IPS-20b (cell line): ENCODE measurements around the gene PRRX1.

ENCODE experiments used
- H3K27ac ChIP-seq: one replicate; pipeline ENCODE4 v1.5.1; 2013; ENCODE audit warnings: low read length
- H3K27me3 ChIP-seq: 2 replicates; pipeline ENCODE4 v1.6.1; 2013; ENCODE audit warnings: mild to moderate bottlenecking, low read length, inconsistent platforms; ENCODE audit not compliant: insufficient read depth
- H3K36me3 ChIP-seq: 2 replicates; pipeline ENCODE4 v1.6.1; 2013; ENCODE audit warnings: low read depth, mild to moderate bottlenecking, inconsistent platforms, low read length, moderate library complexity; ENCODE audit not compliant: insufficient read depth
- H3K4me1 ChIP-seq: 2 replicates; pipeline ENCODE4 v1.6.1; 2013; ENCODE audit warnings: mild to moderate bottlenecking, control low read depth, inconsistent platforms, low read length, moderate library complexity; ENCODE audit not compliant: insufficient read depth
- H3K4me3 ChIP-seq: 2 replicates; pipeline ENCODE4 v1.5.1; 2013; ENCODE audit warnings: mild to moderate bottlenecking, low read length, inconsistent platforms
- H3K9ac ChIP-seq: 2 replicates; pipeline ENCODE4 v1.6.1; 2013; ENCODE audit warnings: low read depth, mild to moderate bottlenecking, inconsistent platforms, low read length, moderate library complexity
- H3K9me3 ChIP-seq: 2 replicates; pipeline ENCODE4 v1.6.1; 2013; ENCODE audit warnings: mild to moderate bottlenecking, low read depth, low read length, inconsistent platforms; ENCODE audit not compliant: insufficient read depth

Gene PRRX1

GRCh38 chr1:170664093-170664827, at the start of gene PRRX1:
Gene PRRX1 (plus strand): TSS chr1:170664131. CDS start chr1:170664219, 88 bp downstream.
- H3K4me3 ChIP-seq: peak within 1 kb of the TSS; percentile 64
- no peaks in the 10 kb centered on the region for H3K36me3 ChIP-seq
- H3K27ac ChIP-seq: no peak within 1 kb of the TSS
- H3K4me1 ChIP-seq: peaks cover 22% of the 10 kb centered on the region; the same call in 1 of the 2 replicates
- no peaks in the 10 kb centered on the region for H3K9me3 ChIP-seq
- H3K9ac ChIP-seq: no peak within 1 kb of the TSS
- H3K27me3 ChIP-seq: peaks cover 100% of the 10 kb centered on the region

GRCh38 chr1:170617591-170618330, 46.2 kb upstream of the PRRX1 start:
- H3K27me3 ChIP-seq: no peaks in the 10 kb centered on the region

GRCh38 chr1:170618421-170618820, 45.5 kb upstream of the PRRX1 start:
- H3K9me3 ChIP-seq: no peaks in the 10 kb centered on the region
- H3K27ac ChIP-seq: no peak overlapping the region
- no peak overlapping the region for H3K4me3 ChIP-seq
- H3K27me3 ChIP-seq: no peaks in the 10 kb centered on the region
- no peaks in the 10 kb centered on the region for H3K4me1 ChIP-seq
- H3K36me3 ChIP-seq: no peaks in the 10 kb centered on the region
- H3K9ac ChIP-seq: no peak overlapping the region

More at GRCh38 chr1:170617591-170618330, 46.2 kb upstream of the PRRX1 start:
- H3K4me1 ChIP-seq: no peaks in the 10 kb centered on the region
- H3K4me3 ChIP-seq: no peak overlapping the region
- no peaks in the 10 kb centered on the region for H3K36me3 ChIP-seq
- no peaks in the 10 kb centered on the region for H3K9me3 ChIP-seq
- no peak overlapping the region for H3K27ac ChIP-seq
- no peak overlapping the region for H3K9ac ChIP-seq

GRCh38 chr1:170619241-170620028, 44.5 kb upstream of the PRRX1 start:
- H3K27me3 ChIP-seq: no peaks in the 10 kb centered on the region
- no peak overlapping the region for H3K27ac ChIP-seq
- H3K4me1 ChIP-seq: no peaks in the 10 kb centered on the region
- no peak overlapping the region for H3K4me3 ChIP-seq
- no peak overlapping the region for H3K9ac ChIP-seq
- no peaks in the 10 kb centered on the region for H3K36me3 ChIP-seq
- no peaks in the 10 kb centered on the region for H3K9me3 ChIP-seq

- Histone ChIP-seq H3K36me3 (no peaks in the 10 kb centered on the region), H3K9ac (no peak overlapping the region), H3K4me1 (no peaks in the 10 kb centered on the region), H3K27me3 (no peaks in the 10 kb centered on the region), H3K4me3 (no peak overlapping the region), H3K9me3 (no peaks in the 10 kb centered on the region), H3K27ac (no peak overlapping the region)
Measured at GRCh38 chr1:170620164-170620563, 43.8 kb upstream of the PRRX1 start.

GRCh38 chr1:170623171-170623570, 40.8 kb upstream of the PRRX1 start:
- no peak overlapping the region for H3K9ac ChIP-seq
- no peaks in the 10 kb centered on the region for H3K36me3 ChIP-seq
- no peaks in the 10 kb centered on the region for H3K27me3 ChIP-seq
- H3K27ac ChIP-seq: no peak overlapping the region
- no peaks in the 10 kb centered on the region for H3K4me1 ChIP-seq
- no peak overlapping the region for H3K4me3 ChIP-seq
- H3K9me3 ChIP-seq: no peaks in the 10 kb centered on the region

GRCh38 chr1:170624146-170624545, 39.8 kb upstream of the PRRX1 start:
- no peak overlapping the region for H3K27ac ChIP-seq
- H3K27me3 ChIP-seq: no peaks in the 10 kb centered on the region
- H3K4me1 ChIP-seq: no peaks in the 10 kb centered on the region

GRCh38 chr1:170630977-170631376, 33.0 kb upstream of the PRRX1 start:
- H3K27me3 ChIP-seq: no peaks in the 10 kb centered on the region
- no peak overlapping the region for H3K9ac ChIP-seq
- H3K4me1 ChIP-seq: no peaks in the 10 kb centered on the region
- no peaks in the 10 kb centered on the region for H3K36me3 ChIP-seq
- no peaks in the 10 kb centered on the region for H3K9me3 ChIP-seq
- H3K4me3 ChIP-seq: no peak overlapping the region
- no peak overlapping the region for H3K27ac ChIP-seq

More at GRCh38 chr1:170624146-170624545, 39.8 kb upstream of the PRRX1 start:
- Histone ChIP-seq H3K9me3 (no peaks in the 10 kb centered on the region), H3K4me3 (no peak overlapping the region), H3K36me3 (no peaks in the 10 kb centered on the region), H3K9ac (no peak overlapping the region)

- Histone ChIP-seq H3K9ac (no peak overlapping the region), H3K4me1 (no peaks in the 10 kb centered on the region), H3K27me3 (no peaks in the 10 kb centered on the region), H3K9me3 (no peaks in the 10 kb centered on the region), H3K36me3 (no peaks in the 10 kb centered on the region), H3K4me3 (no peak overlapping the region), H3K27ac (no peak overlapping the region)
Measured at GRCh38 chr1:170634293-170634692, 29.6 kb upstream of the PRRX1 start.

- Histone ChIP-seq H3K9me3 (no peaks in the 10 kb centered on the region), H3K27ac (no peak overlapping the region), H3K9ac (no peak overlapping the region), H3K27me3 (no peaks in the 10 kb centered on the region), H3K4me3 (no peak overlapping the region), H3K4me1 (no peaks in the 10 kb centered on the region), H3K36me3 (no peaks in the 10 kb centered on the region)
Measured at GRCh38 chr1:170634824-170635410, 29.0 kb upstream of the PRRX1 start.

GRCh38 chr1:170640581-170640980, 23.4 kb upstream of the PRRX1 start:
- Histone ChIP-seq H3K4me3 (no peak overlapping the region), H3K36me3 (no peaks in the 10 kb centered on the region), H3K27me3 (no peaks in the 10 kb centered on the region), H3K9me3 (no peaks in the 10 kb centered on the region), H3K9ac (no peak overlapping the region), H3K4me1 (peaks cover 3% of the 10 kb centered on the region; the same call in 1 of the 2 replicates), H3K27ac (no peak overlapping the region)
